HepG2 (cell line): ENCODE data around the gene MGAT5. TPM values are rescaled to one million over a fixed set of nuclear protein-coding genes. Genes with fewer than 3 reads are reported as not detected.
A peak's percentile ranks its signal among the peaks of the same experiment; 100 is the strongest.

Experiments used
- ADNP ChIP-seq: sonication (generic); formaldehyde crosslinking; IDR thresholded peaks from 2 replicates; pipeline ENCODE4 v1.4.0; 2020; ENCODE audit warnings: missing genetic modification reagents
- ETV5 ChIP-seq: IDR thresholded peaks from 2 replicates; pipeline ENCODE4 v1.6.1; 2018; ENCODE audit warnings: missing biosample characterization, missing genetic modification reagents, inconsistent platforms, borderline replicate concordance
- FLYWCH1 ChIP-seq: sonication (generic); formaldehyde crosslinking; IDR thresholded peaks from 2 replicates; pipeline ENCODE4 v1.8.1; 2023; ENCODE audit warnings: mild to moderate bottlenecking, missing genetic modification reagents
- GATAD1 ChIP-seq: IDR thresholded peaks from 2 replicates; pipeline ENCODE4 v1.6.1; 2016; ENCODE audit warnings: missing genetic modification reagents, missing compliant biosample characterization
- LBX2 ChIP-seq: sonication (generic); formaldehyde crosslinking; IDR thresholded peaks from 2 replicates; pipeline ENCODE4 v1.5.0; 2020; ENCODE audit warnings: missing genetic modification reagents, mild to moderate bottlenecking, borderline replicate concordance
- MED1 ChIP-seq: sonication (generic); formaldehyde crosslinking; IDR thresholded peaks from 2 replicates; pipeline ENCODE4 v1.4.0; 2020; ENCODE audit warnings: missing genetic modification reagents
- MEF2D ChIP-seq: sonication (generic); formaldehyde crosslinking; IDR thresholded peaks from 2 replicates; pipeline ENCODE4 v1.5.1; 2020; ENCODE audit warnings: mild to moderate bottlenecking, missing genetic modification reagents
- MIXL1 ChIP-seq: IDR thresholded peaks from 2 replicates; pipeline ENCODE4 v1.6.1; 2016
- NCOR1 ChIP-seq: fragments of 200-600 bp; sonication (generic); IDR thresholded peaks from 2 replicates; pipeline ENCODE4 v1.7.0; 2017; ENCODE audit warnings: antibody characterized with exemption, low read length, borderline replicate concordance
- NR2C2 ChIP-seq: sonication (generic); formaldehyde crosslinking; IDR thresholded peaks from 2 replicates; pipeline ENCODE4 v1.4.0; 2020; ENCODE audit warnings: missing genetic modification reagents, mild to moderate bottlenecking, moderate library complexity, borderline replicate concordance
- POLR2AphosphoS5 ChIP-seq: IDR thresholded peaks from 2 replicates; pipeline ENCODE4 v1.6.1; 2012; ENCODE audit warnings: low read depth, low read length
- SSRP1 ChIP-seq: IDR thresholded peaks from 2 replicates; pipeline ENCODE4 v1.6.1; 2016; ENCODE audit warnings: control low read depth
- TAF15 ChIP-seq: fragments of 200-400 bp; formaldehyde crosslinking; IDR thresholded peaks from one replicate; pipeline ENCODE4 v1.6.1; 2018; ENCODE audit warnings: mild to moderate bottlenecking, low read depth, low read length; ENCODE audit not compliant: poor library complexity, severe bottlenecking
- THRA ChIP-seq: sonication (generic); formaldehyde crosslinking; IDR thresholded peaks from 2 replicates; pipeline ENCODE4 v1.4.0; 2020; ENCODE audit warnings: missing genetic modification reagents, borderline replicate concordance
- ZBTB14 ChIP-seq: sonication (generic); formaldehyde crosslinking; IDR thresholded peaks from 2 replicates; pipeline ENCODE4 v1.4.0; 2020; ENCODE audit warnings: missing genetic modification reagents
- ZNF10 ChIP-seq: sonication (generic); formaldehyde crosslinking; IDR thresholded peaks from 2 replicates; pipeline ENCODE4 v1.4.0; 2020; ENCODE audit warnings: mild to moderate bottlenecking, low read depth, missing genetic modification reagents, borderline replicate concordance
- ZNF18 ChIP-seq: sonication (generic); formaldehyde crosslinking; IDR thresholded peaks from 2 replicates; pipeline ENCODE4 v1.8.0; 2022; ENCODE audit warnings: mild to moderate bottlenecking, missing genetic modification reagents; ENCODE audit not compliant: insufficient replicate concordance
- ZNF276 ChIP-seq: sonication (generic); formaldehyde crosslinking; IDR thresholded peaks from 2 replicates; pipeline ENCODE4 v1.4.0; 2020; ENCODE audit warnings: mild to moderate bottlenecking, low read depth, missing genetic modification reagents
- ZNF556 ChIP-seq: sonication (generic); formaldehyde crosslinking; IDR thresholded peaks from 2 replicates; pipeline ENCODE4 v1.4.0; 2020; ENCODE audit warnings: mild to moderate bottlenecking, missing genetic modification reagents, borderline replicate concordance
- ZNF737 ChIP-seq: sonication (generic); formaldehyde crosslinking; IDR thresholded peaks from 2 replicates; pipeline ENCODE4 v1.5.0; 2020; ENCODE audit warnings: missing genetic modification reagents, mild to moderate bottlenecking, borderline replicate concordance
- ZNF792 ChIP-seq: IDR thresholded peaks from 2 replicates; pipeline ENCODE4 v1.6.1; 2016
- ZSCAN22 ChIP-seq: sonication (generic); formaldehyde crosslinking; IDR thresholded peaks from 2 replicates; pipeline ENCODE4 v1.4.0; 2020; ENCODE audit warnings: mild to moderate bottlenecking, missing genetic modification reagents
- ZSCAN9 ChIP-seq: IDR thresholded peaks from 2 replicates; pipeline ENCODE4 v1.6.1; 2016; ENCODE audit warnings: borderline replicate concordance
- polyA plus RNA-seq, 8 experiments: library from polyadenylated mRNA; depleted of rRNA in 3 of 8; stranded (reverse) in 7 of 8; unstranded in 1 of 8; fragments of >200 nt; fragmentation: Illumina TruSeq in 4 of 8; extraction: Trizol in 4 of 8; gene quantifications; 2 replicates each; pipeline versions ENCODE4 v1.2.1 to v1.2.3, GENCODE V29; 2011 to 2016; ENCODE audit warnings: low read depth in 4 of 8, missing spikeins in 1 of 8, mixed read lengths in 1 of 8; ENCODE audit not compliant: insufficient read depth in 1 of 8
- total RNA-seq, 5 experiments: library from RNA; depleted of rRNA; stranded (reverse); fragments of >200 nt; fragmentation: Illumina TruSeq; extraction: Trizol; gene quantifications; 2 replicates each; pipeline ENCODE4 v1.2.3, GENCODE V29; 2016; ENCODE audit warnings: low read depth in 1 of 5

Gene MGAT5
- total and polyA plus RNA-seq, 2 of the 13 experiments (the other 11 are each of a cell fraction or from before 2014, with no cell fraction given): 33.1 to 60.2 TPM

GRCh38 chr2:134457765-134458472 is 204.0 kb downstream of the MGAT5 start (continued):
- TF ChIP-seq ZNF18 (CRISPR knock-in tag) (no peak), POLR2AphosphoS5 (no peak), ZSCAN9 (CRISPR knock-in tag) (no peak), FLYWCH1 (0 out of 2 replicates have a peak, but pooled peaks have one; percentile 2), ZSCAN22 (no peak), MED1 (CRISPR knock-in tag) (peak; percentile 85), ZNF556 (CRISPR knock-in tag) (peak; percentile 79; the same call in 1 of the 2 replicates), TAF15 (no peak), ETV5 (peak; percentile 91), ZNF10 (no peak), MEF2D (CRISPR knock-in tag) (no peak), NR2C2 (peak; percentile 41), SSRP1 (CRISPR knock-in tag) (no peak), GATAD1 (peak; percentile 42; the same call in 1 of the 2 replicates), NCOR1 (no peak), THRA (peak; percentile 88; the same call in 1 of the 2 replicates), LBX2 (CRISPR knock-in tag) (no peak), ZBTB14 (CRISPR knock-in tag) (no peak), ZNF792 (peak; percentile 52; the same call in 1 of the 2 replicates), ZNF276 (no peak), ADNP (CRISPR knock-in tag) (no peak), MIXL1 (CRISPR knock-in tag) (peak; percentile 65; the same call in 1 of the 2 replicates), ZNF737 (CRISPR knock-in tag) (no peak)
